Body of pancreas (tissue), 4 donors: ENCODE measurements around the gene SMPD3.

Source experiments
- CTCF ChIP-seq, 7 experiments: fragments of 450-650 bp in 4 of 7; fragments of 200-600 bp in 3 of 7; sonication (generic) in 3 of 7; IDR thresholded peaks; one replicate each; pipeline ENCODE4 v1.5.1; 2016 to 2019; ENCODE audit warnings: antibody characterized with exemption in 7 of 7
- POLR2A ChIP-seq, 3 donors: fragments of 450-650 bp; IDR thresholded peaks; one replicate each; pipeline ENCODE4 v1.6.1; 2016; ENCODE audit warnings: antibody characterized with exemption in 3 of 3, mild to moderate bottlenecking in 2 of 3

DNA sequence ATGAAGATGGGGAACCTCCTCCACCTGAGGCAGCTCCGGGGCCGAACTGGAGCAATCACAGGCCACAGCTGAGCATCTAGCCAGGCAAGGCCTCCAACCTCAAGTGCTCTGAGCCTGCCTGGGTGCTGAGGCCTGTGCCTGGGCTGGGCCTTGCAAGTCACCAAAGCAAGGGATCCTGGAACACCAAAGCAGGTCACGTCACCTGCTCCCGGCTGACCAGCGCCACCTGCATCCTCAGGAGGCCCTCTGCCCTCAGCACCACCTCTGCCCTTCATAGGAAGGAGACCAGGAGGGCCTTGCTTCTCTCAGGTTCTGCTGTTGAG lies 68.0 kb downstream of the SMPD3 start:
- TF ChIP-seq POLR2A (IDR thresholded peaks at IDR 0.05) (no peak), CTCF (IDR thresholded peaks at IDR 0.05) (no peak)
